Measurements from ENCODE around the gene TBCD.
"Not testable (repeated sequence)": the region's sequence is repeated elsewhere in the genome, so short reads cannot be mapped to it uniquely, and the experiment has no call there.

The TBCD gene

DNA sequence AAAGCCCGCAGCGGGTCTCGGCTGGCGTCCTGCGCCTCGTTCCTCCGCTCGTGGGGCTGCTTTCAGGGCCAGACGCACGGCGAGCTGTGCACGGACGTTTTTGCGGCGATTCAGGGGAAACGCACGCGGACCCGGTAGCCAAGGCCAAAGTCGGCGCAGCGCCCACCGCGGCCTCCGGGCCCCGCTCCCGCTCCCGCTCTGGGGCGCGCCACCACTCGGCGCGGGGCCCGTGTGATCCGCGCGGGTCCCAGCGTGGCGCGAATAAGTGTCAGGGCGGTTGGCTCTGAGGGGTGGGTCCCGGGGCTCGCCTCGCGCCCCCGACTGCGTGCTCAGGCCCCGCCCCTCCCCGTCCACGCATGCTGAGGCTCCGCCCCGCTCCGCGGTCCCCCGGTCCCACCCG, 694 bp upstream of the TBCD start:
- H3K4me3 ChIP-seq (ENCODE audit: low read depth, low read length): peak overlapping the region; percentile 93
- no peaks in the 10 kb centered on the region for H3K36me3 ChIP-seq (ENCODE audit: insufficient read depth, low read length)
- H3K4me1 ChIP-seq (ENCODE audit: control insufficient read depth, insufficient read depth, low read length, unreplicated experiment): no peaks in the 10 kb centered on the region
- H2AFZ ChIP-seq (ENCODE audit: low read length, unreplicated experiment): peak overlapping the region; percentile 75
- H3K79me2 ChIP-seq (ENCODE audit: control insufficient read depth, insufficient read depth, low read length, unreplicated experiment): peaks cover 34% of the 10 kb centered on the region
- no peak overlapping the region for H3K27ac ChIP-seq (ENCODE audit: low read depth, low read length)
- no peaks in the 10 kb centered on the region for H3K27me3 ChIP-seq (ENCODE audit: insufficient read depth, low read length)

DNA sequence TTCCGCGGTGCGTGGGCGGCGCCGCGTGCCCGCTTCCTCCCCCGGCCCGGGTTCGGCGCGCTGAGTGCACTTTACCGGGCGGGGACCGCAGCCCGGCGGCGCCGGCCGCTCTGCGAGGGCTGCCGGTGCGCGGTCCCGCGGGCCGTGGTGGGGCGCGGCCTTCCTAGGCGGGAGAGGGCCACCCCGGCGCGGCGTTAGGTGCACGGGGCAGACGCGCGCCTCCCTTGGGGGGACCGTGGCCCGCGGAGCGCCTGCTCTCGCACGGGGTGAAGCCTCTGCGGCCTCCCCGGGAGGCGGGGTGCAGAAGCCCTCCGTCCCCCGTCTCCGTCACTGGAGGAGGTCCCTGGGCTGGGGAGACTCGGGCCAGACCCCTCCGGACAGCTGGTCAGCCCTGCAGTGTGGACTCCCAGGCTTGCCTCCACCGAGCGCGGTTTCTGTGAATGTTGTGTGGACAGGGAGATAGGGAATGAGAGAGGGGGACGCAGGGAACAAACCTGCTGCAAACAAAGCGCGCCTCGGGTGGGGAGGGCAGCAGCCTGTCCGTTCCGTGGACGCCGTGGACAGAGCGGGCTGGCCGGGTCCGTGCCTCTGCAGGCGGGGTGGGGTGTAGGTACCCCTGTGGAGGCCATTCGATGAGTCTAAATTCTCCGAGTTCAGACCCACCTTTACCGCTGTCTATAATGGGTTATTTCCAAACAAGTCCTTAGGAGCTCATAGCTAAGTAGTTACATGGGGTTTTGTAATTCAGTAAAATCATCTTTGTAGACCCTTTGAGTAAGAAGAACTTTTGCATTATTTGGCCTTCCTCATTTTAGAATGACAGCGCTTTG, 721 bp downstream of the TBCD start:
- Histone ChIP-seq H3K79me2 (ENCODE audit: control insufficient read depth, insufficient read depth, low read length, unreplicated experiment) (peaks cover 35% of the 10 kb centered on the region), H3K27me3 (ENCODE audit: insufficient read depth, low read length) (no peaks in the 10 kb centered on the region), H3K4me1 (ENCODE audit: control insufficient read depth, insufficient read depth, low read length, unreplicated experiment) (no peaks in the 10 kb centered on the region), H3K4me3 (ENCODE audit: low read depth, low read length) (peak overlapping the region; percentile 88), H3K36me3 (ENCODE audit: insufficient read depth, low read length) (no peaks in the 10 kb centered on the region), H3K27ac (ENCODE audit: low read depth, low read length) (peak overlapping the region; percentile 74; the same call in 1 of the 2 replicates), H2AFZ (ENCODE audit: low read length, unreplicated experiment) (peak overlapping the region; percentile 95)

DNA sequence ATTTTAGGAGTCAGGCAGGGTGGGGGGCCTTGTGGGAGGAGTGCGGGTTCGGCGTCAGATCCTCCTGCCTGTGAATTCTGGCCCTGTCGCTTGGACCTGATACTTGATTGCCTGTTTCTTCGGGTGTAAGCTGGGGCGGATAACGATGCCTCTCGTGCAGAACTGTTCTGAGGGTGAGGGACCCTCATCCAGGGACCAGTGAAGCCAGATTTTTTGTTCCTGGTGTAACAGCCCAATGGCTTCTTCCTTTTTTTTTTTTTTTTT, 1.3 kb downstream of the TBCD start:
- peaks cover 35% of the 10 kb centered on the region for H3K79me2 ChIP-seq (ENCODE audit: control insufficient read depth, insufficient read depth, low read length, unreplicated experiment)
- peak overlapping the region; percentile 88 for H3K4me3 ChIP-seq (ENCODE audit: low read depth, low read length)
- no peaks in the 10 kb centered on the region for H3K27me3 ChIP-seq (ENCODE audit: insufficient read depth, low read length)
- H3K27ac ChIP-seq (ENCODE audit: low read depth, low read length): no peak overlapping the region
- H2AFZ ChIP-seq (ENCODE audit: low read length, unreplicated experiment): no peak overlapping the region
- no peaks in the 10 kb centered on the region for H3K4me1 ChIP-seq (ENCODE audit: control insufficient read depth, insufficient read depth, low read length, unreplicated experiment)
- H3K36me3 ChIP-seq (ENCODE audit: insufficient read depth, low read length): no peaks in the 10 kb centered on the region

DNA sequence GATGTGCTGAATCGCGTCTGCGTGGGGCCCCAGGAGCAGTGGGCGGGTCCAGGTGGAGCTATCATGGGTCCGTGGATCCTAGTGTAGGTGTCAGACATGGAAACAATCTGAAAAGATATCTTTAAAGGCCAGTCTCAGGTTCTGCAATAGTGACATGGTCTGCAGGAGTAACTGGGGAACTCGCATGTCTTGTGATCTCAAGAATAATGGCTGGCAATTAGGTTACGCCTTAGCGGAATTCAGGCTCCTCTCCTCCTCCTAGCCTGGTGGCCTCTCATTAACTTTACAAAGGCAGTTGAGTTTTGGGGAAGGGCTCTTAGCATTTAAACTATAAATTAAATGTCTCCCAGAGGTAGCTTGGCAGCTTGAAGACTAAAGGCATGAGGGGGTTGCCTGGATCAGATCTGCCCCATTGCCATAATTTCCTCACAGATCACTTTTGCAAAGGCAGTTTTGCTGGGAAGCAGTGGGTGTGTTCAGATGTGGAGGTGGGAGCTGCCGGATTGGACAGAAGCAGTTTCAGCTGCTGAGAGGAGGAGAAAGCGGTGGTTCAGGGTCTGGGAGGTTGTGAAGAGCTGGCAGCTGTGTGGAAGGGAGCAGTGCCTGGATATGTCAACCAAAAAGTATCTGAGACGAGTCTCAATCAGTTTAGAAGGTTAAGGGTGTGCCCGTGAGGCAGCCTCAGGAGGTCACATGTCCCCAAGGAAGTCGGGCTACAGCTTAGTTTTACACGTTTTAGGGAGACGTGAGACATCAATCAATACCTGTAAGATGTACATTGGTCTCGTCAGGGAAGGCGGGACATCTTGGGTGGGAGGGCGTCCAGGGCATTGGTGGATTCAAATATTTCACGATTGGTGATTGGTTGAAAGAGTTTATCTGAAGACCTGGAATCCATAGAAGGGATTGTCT, 2.7 kb downstream of the TBCD start:
- no peak overlapping the region for H3K4me3 ChIP-seq (ENCODE audit: low read depth, low read length)

DNA sequence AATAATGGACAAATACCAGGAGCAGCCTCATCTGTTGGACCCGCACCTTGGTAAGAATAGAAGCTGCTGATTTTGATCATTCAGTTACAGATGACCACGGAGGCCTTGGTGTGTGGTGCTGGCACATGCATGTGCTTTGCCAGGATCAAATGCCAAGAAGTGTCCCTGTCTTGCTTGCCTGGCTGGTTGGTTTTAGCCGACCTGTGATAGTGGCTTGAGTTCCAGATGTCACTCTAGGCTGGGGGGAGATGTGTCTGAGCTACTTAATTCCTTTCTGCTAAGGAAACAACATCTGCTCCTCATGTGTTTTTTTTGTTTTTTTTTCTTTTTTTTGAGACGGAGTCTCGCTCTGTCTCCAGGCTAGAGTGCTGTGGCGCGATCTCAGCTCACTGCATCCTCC, 4.3 kb downstream of the TBCD start:
- no peak overlapping the region for H3K4me3 ChIP-seq (ENCODE audit: low read depth, low read length)
- H3K4me1 ChIP-seq (ENCODE audit: control insufficient read depth, insufficient read depth, low read length, unreplicated experiment): no peaks in the 10 kb centered on the region
- H3K36me3 ChIP-seq (ENCODE audit: insufficient read depth, low read length): peaks cover 5% of the 10 kb centered on the region; the same call in 1 of the 2 replicates
- no peaks in the 10 kb centered on the region for H3K27me3 ChIP-seq (ENCODE audit: insufficient read depth, low read length)
- no peak overlapping the region for H2AFZ ChIP-seq (ENCODE audit: low read length, unreplicated experiment)
- no peak overlapping the region for H3K27ac ChIP-seq (ENCODE audit: low read depth, low read length)
- peaks cover 37% of the 10 kb centered on the region for H3K79me2 ChIP-seq (ENCODE audit: control insufficient read depth, insufficient read depth, low read length, unreplicated experiment)

More for the DNA sequence above, 2.7 kb downstream of the TBCD start:
- no peak overlapping the region for H3K27ac ChIP-seq (ENCODE audit: low read depth, low read length)
- H3K4me1 ChIP-seq (ENCODE audit: control insufficient read depth, insufficient read depth, low read length, unreplicated experiment): no peaks in the 10 kb centered on the region
- peaks cover 35% of the 10 kb centered on the region for H3K79me2 ChIP-seq (ENCODE audit: control insufficient read depth, insufficient read depth, low read length, unreplicated experiment)
- no peaks in the 10 kb centered on the region for H3K27me3 ChIP-seq (ENCODE audit: insufficient read depth, low read length)
- no peak overlapping the region for H2AFZ ChIP-seq (ENCODE audit: low read length, unreplicated experiment)
- H3K36me3 ChIP-seq (ENCODE audit: insufficient read depth, low read length): no peaks in the 10 kb centered on the region

DNA sequence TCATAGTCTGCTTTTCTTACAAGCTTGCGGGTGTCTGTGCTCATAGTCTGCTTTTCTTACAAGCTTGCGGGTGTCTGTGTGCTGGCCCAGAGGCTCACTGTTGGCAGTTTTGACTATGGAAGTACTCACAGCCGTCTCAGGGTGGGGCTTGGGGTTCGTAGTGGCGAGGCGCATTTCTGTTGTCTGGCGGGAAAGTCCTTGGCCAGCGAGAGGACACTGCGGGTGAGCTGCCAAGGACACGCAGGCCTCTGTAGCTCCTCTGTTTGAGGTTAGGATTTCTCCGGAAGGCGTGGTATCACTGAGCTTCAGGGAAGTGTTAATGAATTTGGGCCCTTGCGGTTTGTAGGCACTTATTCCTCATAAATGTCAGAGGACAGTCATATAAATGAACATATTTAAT, 13.5 kb downstream of the TBCD start:
- peaks cover under 1% of the 10 kb centered on the region for H3K79me2 ChIP-seq (ENCODE audit: control insufficient read depth, insufficient read depth, low read length, unreplicated experiment)
- H3K27ac ChIP-seq (ENCODE audit: low read depth, low read length): no peak overlapping the region
- no peak overlapping the region for H3K4me3 ChIP-seq (ENCODE audit: low read depth, low read length)
- no peak overlapping the region for H2AFZ ChIP-seq (ENCODE audit: low read length, unreplicated experiment)
- H3K36me3 ChIP-seq (ENCODE audit: insufficient read depth, low read length): peaks cover 20% of the 10 kb centered on the region
- no peaks in the 10 kb centered on the region for H3K4me1 ChIP-seq (ENCODE audit: control insufficient read depth, insufficient read depth, low read length, unreplicated experiment)
- H3K27me3 ChIP-seq (ENCODE audit: insufficient read depth, low read length): no peaks in the 10 kb centered on the region

DNA sequence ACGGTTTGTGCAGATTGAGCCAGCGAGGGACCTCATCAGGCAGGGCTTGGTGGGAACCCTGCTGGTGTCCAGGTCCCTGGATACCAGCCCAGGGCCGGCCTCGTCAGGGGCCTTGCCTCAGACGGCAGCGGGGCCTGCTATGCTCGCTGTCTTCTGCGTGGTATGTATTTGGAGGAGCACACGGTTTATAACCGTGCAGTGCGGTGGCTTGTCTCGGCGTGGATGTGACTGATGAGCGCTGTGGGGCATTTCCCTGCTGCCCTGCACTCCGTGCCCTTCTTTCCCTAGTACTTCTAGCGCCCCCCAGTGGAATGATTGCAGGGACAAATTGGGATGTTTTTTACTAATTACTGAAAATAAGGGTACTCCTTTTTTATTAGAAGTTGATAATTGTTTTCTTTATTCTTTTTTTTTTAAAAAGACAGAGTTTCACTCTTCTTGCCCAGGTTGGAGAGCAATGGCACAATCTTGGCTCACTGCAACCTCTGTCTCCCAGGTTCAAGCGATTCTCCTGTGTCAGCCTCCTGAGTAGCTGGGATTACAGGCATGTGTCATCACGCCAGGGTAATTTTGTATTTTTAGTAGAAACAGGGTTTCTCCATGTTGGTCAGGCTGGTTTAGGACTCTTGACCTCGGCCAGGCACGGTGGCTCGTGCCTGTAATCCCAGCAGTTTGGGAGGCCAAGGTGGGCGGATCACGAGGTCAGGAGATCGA, 15.3 kb downstream of the TBCD start:
- H3K27me3 ChIP-seq (ENCODE audit: insufficient read depth, low read length): no peaks in the 10 kb centered on the region
- no peak overlapping the region for H3K4me3 ChIP-seq (ENCODE audit: low read depth, low read length)
- peaks cover under 1% of the 10 kb centered on the region for H3K4me1 ChIP-seq (ENCODE audit: control insufficient read depth, insufficient read depth, low read length, unreplicated experiment)
- H3K79me2 ChIP-seq (ENCODE audit: control insufficient read depth, insufficient read depth, low read length, unreplicated experiment): no peaks in the 10 kb centered on the region
- peaks cover 19% of the 10 kb centered on the region for H3K36me3 ChIP-seq (ENCODE audit: insufficient read depth, low read length)
- H3K27ac ChIP-seq (ENCODE audit: low read depth, low read length): no peak overlapping the region
- H2AFZ ChIP-seq (ENCODE audit: low read length, unreplicated experiment): no peak overlapping the region

DNA sequence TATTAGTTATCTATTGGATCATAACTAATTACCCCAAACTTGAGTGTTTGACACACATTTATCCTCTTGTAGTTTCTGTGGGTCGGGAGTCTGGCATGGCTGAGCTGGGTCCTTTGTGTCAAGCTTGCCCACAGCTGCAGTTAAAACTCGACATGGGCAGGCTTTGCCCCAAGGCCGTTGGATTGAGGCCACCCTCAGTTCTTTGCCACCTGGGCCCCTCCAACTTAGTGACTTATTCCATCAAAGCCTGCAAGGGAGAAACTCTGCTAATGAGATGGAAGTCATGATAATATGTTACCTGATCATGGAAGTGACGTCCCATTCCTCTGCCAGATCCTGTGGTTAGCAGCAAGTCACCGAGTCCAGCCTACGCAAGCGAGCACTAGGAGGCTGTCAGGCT, 17.2 kb downstream of the TBCD start:
- Histone ChIP-seq H3K36me3 (ENCODE audit: insufficient read depth, low read length) (peaks cover 16% of the 10 kb centered on the region), H3K4me3 (ENCODE audit: low read depth, low read length) (no peak overlapping the region), H3K27me3 (ENCODE audit: insufficient read depth, low read length) (no peaks in the 10 kb centered on the region), H3K27ac (ENCODE audit: low read depth, low read length) (no peak overlapping the region), H2AFZ (ENCODE audit: low read length, unreplicated experiment) (no peak overlapping the region), H3K79me2 (ENCODE audit: control insufficient read depth, insufficient read depth, low read length, unreplicated experiment) (no peaks in the 10 kb centered on the region), H3K4me1 (ENCODE audit: control insufficient read depth, insufficient read depth, low read length, unreplicated experiment) (peaks cover 3% of the 10 kb centered on the region)

DNA sequence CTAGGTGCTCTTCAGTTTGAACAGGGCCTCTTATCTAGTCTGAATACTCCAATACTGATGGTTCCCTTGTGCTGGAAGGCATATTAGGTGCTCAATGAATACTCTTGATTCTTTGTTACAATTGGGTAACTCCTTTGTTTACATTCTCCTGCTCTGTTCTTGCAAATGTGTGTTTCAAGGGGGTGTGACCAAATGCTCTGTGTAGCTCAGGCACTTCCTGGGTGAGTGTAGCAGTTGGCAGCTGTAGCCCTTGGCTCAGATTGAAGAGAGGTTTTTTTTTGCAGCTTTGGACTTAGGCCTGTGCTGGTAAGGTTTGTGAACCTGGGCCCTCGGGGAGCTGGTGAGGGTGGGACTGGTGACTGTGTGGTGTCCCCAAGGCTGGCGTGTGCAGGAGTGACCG, 20.2 kb downstream of the TBCD start:
- Histone ChIP-seq H3K4me3 (ENCODE audit: low read depth, low read length) (no peak overlapping the region), H3K4me1 (ENCODE audit: control insufficient read depth, insufficient read depth, low read length, unreplicated experiment) (peaks cover 3% of the 10 kb centered on the region), H3K27ac (ENCODE audit: low read depth, low read length) (no peak overlapping the region), H3K79me2 (ENCODE audit: control insufficient read depth, insufficient read depth, low read length, unreplicated experiment) (no peaks in the 10 kb centered on the region), H3K36me3 (ENCODE audit: insufficient read depth, low read length) (peaks cover 16% of the 10 kb centered on the region), H2AFZ (ENCODE audit: low read length, unreplicated experiment) (no peak overlapping the region), H3K27me3 (ENCODE audit: insufficient read depth, low read length) (no peaks in the 10 kb centered on the region)

DNA sequence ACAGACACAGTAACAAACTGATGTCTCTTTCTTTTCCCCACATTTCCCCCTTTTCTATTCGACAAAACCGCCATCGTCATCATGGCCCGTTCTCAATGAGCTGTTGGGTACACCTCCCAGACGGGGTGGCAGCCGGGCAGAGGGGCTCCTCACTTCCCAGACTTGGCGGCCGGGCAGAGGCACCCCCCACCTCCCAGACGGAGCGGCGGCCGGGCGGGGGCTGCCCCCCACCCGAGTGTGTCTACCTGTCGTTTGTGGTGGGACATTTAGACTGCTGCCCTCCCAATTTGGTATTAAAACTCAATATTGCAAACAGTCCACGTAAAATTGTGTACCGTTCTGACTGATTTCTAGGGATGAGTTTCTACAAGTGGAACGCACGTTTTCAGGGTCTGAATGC, 22.6 kb downstream of the TBCD start:
- not testable (repeated sequence) for H3K4me3 ChIP-seq (ENCODE audit: low read depth, low read length); H3K36me3 ChIP-seq (ENCODE audit: insufficient read depth, low read length); H3K79me2 ChIP-seq (ENCODE audit: control insufficient read depth, insufficient read depth, low read length, unreplicated experiment); H3K4me1 ChIP-seq (ENCODE audit: control insufficient read depth, insufficient read depth, low read length, unreplicated experiment); H3K27me3 ChIP-seq (ENCODE audit: insufficient read depth, low read length); H2AFZ ChIP-seq (ENCODE audit: low read length, unreplicated experiment); H3K27ac ChIP-seq (ENCODE audit: low read depth, low read length)

Data from ACC112 (cell line).